ENCODE measurements around the gene PSMB9.
"Not testable (repeated sequence)": the region's sequence is repeated elsewhere in the genome, so short reads cannot be mapped to it uniquely, and the experiment has no call there.

PSMB9 gene

DNA sequence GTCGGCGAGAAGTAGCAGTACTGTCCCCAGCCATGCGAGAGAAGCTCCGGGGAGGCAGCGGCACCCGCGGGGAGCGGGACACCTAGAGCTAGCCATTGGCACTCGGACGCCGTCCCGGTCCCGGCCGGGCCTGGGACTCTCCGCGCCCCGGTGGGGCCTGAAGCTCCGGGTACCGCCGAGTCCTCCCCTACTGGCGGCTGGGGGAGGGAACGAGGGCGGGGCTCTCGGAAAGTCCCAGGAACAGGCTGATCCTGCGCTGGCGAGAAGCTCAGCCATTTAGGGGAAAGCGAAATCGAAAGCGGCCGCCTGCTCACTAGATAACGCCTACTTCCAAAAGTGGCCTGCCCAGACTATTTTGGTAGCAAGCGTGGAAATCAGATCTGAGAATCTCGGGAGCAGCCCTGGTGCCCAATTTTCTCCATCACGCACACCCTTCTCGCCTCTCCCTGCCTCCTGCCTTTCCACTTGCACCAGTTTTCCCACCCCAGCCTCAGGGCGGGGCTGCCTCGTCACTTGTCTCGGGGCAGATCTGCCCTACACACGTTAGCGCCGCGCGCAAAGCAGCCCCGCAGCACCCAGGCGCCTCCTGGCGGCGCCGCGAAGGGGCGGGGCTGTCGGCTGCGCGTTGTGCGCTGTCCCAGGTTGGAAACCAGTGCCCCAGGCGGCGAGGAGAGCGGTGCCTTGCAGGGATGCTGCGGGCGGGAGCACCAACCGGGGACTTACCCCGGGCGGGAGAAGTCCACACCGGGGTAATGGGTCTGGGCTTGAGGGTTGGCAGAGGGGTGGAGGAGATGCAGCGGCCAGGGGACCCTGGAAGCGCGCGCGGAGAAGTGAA, at the start of gene PSMB9, which contains the start of gene TAP1:
Gene PSMB9, plus strand, starts transcription at position 652 of the 835 bp plus-strand sequence. Its CDS starts 38 bp downstream, at position 690.
Gene TAP1, minus strand, starts transcription at position 164 of the 835 bp plus-strand sequence. Its CDS starts 68 bp downstream, at position 96.
- peak; percentile 89 for DNase-seq

DNA sequence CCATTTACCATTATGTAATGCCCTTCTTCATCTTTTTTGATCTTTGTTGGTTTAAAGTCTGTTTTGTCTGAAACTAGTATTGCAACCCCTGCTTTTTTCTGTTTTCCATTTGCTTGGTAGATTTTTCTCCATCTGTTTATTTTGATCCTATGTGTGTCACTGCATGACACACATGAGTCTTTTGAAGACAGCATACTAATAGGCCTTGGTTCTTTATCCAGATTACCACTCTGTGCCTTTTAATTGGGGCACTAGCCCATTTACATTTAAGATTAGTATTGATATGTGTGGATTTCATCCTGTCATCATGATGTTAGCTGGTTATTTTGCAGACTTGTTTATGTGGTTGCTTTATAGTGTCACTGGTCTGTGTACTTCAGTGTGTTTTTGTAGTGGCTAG, 48.6 kb upstream of the PSMB9 start:
- DNase-seq, result not testable (repeated sequence)

DNA sequence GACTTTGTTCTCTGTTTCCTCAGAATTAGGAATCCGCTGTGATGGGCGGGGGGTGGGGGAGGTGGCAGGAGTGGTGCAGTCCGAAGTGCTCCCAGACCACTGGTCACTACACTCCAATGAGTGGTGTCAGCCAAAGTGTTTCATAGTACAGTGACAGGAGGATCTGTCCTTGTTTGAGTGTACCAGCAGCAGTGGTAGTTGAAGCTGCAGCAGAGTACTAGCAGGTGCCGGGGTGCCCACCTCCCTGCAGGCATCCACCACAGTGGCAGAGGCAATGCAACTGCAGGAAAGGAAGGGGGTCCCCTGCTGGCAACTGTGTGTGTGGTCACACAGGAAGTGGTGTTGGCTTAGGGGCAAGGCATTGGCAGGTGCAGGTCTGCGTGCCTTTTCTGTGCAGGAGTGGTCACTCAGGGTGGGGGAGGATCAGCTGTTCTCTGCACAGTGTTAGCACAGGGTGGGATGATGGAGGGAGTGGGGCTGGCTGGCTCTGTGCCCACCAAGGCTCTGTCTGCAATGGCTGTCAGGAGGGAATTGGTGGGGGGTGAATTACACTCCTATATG, 46.9 kb upstream of the PSMB9 start:
- DNase-seq, result no peak

DNA sequence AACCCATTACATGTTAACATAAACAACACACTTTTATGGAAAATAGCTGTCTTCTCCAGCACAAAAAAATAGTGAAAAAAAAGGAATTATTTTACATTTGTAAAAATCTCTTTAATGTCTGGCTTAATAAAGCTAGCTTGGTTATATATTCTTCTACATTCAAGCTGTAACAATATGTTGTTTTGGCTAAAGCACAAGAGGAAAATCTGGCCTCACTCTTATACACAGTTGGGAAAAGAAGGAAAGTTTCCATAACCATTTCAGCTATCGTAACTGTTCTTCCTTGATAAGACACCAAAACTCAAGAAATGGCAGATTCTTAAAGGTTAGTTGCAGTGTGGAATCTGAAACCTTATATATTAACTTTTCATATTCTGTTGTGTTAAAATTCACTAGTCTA, 44.8 kb upstream of the PSMB9 start:
- DNase-seq, result no peak

DNA sequence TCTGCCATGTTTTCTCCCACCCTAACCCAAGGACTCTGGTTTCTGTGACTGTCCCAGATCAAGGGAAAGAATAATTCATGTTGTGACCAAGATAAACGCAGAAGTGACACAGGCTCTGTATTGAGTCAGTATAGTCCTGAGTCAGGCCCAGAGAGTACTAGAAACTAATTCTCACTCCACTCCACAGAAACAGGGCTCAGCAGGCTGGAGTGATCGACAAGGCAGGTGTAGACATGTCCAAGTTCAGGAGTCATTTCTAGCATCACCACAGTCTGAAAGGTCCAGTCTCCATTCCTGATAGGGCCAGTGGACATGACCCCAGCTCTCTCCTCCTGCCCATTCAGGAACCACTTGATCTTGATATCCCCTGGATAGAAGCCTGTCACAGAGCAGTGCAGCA, 39.8 kb upstream of the PSMB9 start:
- no peak for DNase-seq

DNA sequence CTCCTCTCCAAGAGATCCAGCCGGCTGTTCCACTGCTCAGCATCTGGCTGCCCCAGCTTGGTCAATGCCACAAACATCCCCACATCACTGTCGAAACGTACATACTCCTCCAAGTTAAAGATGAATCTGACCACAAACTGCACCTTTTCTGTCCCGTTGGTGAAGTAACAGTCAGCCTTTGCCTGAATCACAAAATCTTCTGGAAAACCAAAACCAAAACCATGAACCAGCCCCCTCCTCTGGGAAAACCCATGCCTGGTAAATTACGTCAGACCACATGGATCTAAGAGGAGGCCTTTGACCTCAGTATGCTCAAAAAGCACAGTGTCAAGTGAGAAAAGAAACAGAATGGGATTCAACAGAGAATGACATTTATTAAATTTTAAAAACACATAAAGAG, 38.9 kb upstream of the PSMB9 start:
- DNase-seq, result no peak

DNA sequence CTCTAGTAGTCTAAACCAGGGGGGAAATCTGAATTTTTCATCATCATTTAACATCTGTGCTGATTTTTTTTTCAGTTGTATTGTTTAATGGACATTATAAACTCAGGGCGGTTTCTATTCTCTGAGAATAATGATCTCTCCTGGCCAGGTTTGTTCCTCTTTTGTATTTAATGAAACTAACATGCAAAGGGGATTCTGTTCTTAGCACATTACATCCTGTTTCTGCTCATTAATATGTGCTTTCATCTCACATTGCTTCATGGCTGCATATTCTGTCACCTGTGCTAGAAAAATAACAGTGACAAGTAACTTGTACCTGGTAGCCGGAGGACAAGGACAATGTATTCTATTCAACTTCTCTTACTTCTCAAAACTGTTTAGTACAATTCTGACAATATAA, 38.0 kb upstream of the PSMB9 start:
- no peak for DNase-seq

DNA sequence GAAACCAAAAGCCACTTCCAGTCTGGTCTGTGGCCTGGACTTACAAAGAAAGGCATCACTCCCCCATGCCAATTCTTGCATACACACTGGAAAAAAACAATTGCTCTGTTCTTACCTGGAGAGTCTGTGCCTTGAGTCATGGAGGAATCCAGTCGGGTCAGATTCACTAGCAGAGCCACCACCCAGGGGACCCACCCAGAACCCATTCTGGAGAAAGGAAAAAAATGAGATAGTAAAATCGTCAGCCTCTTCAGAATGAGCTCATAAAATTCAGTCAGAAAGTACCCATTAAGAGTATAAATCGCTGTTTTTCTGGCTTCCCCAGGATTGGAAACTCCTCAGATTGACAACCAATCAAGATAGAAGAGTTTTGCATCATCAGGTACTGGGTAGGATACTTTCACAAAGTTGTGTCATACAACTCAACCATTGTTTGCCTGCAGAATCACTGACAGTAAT, 37.2 kb upstream of the PSMB9 start, which contains the start of gene HLA-DOB:
Gene HLA-DOB, minus strand, starts transcription at position 257 of the 459 bp plus-strand sequence. Its CDS starts 51 bp downstream, at position 206.
- DNase-seq, result no peak

DNA sequence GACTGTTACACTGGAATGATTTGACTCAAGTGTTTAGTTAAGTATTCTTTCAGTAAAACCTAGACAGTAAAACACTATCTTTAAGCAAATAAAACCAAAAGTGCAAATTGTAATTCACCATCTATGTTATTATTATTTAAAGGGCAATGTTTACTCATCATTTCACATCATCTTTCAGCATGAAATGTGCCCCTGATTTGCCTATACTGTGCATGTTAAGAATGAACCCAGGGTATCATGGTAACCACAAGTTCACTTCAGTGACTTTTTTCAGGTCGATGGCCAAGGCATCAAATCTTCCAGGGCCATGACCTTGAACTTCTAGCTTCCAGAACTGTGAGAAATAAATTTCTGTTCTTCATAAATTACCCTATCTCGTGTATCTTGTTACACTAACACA, 35.1 kb upstream of the PSMB9 start:
- DNase-seq, result no peak

DNA sequence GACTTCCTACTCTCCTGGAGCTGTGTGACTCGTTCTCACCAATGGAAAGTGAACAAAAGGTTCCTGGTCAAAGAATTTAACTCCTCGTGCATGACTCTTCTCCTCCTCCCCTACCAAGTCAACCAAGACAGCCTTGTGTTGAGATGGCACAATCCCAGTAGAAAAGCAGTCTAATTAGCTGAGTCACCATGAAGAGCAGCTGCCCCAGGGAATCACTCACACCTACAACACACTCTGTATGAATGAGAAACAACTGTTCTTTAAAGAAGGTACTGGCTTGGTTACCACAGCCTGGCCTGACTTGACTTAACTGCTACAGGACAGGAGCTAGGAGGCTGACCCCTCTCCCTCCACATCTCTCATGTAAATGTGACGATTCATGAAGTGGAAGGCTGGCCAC, 34.3 kb upstream of the PSMB9 start:
- DNase-seq, result no peak

DNA sequence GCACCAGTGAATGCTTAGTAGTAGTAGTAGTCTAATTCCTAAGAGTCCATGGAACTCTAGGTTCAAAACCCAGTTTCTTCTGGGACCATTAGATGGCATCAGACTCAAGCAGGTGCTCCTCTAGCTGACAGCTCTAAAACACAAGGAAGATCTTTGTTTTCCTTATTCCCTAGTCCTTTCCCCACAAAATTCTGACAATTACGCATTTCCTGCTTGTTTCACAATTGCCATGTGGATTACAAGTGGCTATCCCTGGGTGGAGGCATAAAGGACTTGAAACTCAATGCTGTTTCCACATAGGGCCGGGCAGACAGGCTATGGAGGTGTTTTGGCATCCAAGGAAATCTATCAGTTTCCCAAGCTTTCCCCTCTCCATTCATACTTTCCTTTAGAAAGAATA, 28.0 kb upstream of the PSMB9 start:
- DNase-seq, result no peak

DNA sequence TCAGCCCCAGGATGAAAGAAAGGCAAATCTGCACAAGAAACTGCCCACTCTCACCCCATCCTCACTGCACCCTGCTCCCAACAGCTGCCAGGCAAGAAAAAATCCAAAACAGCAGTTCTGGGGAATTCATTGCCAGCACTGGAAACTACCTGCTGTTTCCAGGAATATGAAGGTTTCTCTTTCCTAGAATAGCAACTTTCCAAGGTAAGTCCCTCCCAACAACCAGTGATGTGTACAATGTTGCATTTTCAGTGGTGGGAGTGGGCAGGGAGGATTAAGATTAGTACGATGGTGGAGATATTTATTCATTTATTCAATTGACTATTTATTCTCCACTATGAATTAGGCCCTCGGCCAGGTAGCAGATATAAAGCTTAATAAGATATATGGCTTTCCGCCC, 27.0 kb upstream of the PSMB9 start:
- DNase-seq, result no peak

DNA sequence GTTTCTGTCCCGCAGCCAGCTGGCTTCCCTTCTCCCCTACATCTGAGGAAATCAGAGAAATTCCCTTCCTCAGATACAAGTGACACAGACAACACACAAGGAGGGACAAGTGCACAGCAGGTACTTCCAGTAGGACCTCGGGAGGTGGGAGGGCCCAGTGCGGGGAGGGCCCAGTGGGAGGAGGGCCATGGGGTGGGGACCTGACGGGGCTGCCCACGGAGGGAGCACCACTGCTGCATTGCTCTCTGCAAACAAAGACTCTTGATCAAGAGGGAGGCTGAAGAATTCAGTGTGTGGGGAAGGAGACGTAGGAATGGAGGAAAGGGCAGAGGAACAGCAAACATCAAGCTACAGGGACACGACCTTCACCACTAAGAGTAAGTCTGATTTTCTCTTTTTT, 24.5 kb upstream of the PSMB9 start:
- DNase-seq, result no peak

DNA sequence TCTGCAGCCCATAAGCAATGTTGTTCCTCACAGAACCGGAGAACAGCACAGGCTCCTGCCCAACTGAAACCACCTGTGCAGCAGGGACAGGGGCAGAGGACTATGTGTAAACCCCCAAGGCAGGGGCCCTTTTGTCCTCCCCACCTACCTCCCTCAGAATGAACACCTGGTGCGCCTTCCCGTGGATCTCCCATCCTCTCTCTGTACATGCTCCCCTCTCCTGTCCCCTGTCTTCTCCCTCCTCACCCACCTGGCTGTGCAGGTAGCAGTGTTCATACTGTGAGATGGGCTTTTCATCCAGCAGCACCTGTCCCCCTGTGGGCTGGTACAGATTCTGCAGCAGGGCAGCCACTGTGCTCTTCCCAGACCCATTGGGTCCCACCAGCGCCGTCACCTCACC, 24.0 kb upstream of the PSMB9 start:
- DNase-seq, result no peak

DNA sequence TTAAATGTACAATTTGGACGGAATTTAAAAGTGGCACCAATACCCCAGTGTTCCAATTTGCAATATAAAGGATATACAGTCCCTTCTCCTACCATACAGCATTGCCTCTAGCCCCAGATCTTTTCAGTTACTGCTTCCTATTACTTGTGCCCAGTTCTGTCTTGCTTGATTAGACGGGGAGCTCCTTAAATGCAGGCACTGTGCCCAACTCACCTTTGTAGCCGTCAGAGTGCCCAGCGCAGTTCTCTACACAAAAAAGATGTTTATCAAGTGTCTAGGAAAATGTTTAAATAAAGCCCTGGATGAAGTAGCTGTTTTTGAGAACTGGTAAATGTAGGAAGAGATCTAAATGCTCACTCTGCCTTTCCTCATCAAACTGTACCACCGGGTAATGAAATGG, 23.1 kb upstream of the PSMB9 start:
- DNase-seq, result no peak

DNA sequence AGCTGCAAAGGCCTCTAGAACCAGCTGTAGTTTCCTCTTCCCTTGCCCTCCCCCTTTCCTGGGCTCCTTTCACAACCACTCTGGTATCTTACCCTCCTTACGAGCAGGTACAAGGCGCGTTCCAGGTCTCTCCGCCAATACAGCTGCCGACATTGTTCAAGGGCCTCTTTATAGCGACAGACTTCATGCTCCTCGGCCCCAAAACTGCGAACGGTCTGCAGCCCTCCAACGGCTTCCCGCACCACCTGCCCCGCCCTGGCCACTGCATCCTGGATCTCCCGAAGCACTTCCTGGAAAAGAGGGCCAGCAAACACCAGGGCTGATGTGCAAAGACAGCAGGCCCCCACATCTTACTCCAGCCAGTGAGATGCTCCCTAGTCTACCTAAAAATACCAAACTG, 21.5 kb upstream of the PSMB9 start:
- no peak for DNase-seq

DNA sequence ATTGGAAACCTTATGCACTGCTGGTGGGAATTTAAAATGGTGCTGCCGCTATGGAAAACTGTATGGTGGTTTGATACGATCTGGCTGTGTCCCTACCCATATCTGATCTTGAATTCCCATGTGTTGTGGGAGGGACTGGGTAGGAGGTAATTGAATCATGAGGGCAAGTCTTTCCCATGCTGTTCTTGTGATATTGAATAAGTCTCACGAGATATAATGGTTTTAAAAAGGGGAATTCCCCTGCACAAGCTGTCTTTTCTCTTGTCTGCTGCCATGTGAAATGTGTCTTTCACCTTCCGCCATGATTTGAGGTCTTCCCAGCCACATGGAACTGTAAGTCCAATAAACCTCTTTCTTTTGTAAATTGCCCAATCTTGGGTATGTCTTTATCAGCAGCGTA, 20.3 kb upstream of the PSMB9 start:
- no peak for DNase-seq

DNA sequence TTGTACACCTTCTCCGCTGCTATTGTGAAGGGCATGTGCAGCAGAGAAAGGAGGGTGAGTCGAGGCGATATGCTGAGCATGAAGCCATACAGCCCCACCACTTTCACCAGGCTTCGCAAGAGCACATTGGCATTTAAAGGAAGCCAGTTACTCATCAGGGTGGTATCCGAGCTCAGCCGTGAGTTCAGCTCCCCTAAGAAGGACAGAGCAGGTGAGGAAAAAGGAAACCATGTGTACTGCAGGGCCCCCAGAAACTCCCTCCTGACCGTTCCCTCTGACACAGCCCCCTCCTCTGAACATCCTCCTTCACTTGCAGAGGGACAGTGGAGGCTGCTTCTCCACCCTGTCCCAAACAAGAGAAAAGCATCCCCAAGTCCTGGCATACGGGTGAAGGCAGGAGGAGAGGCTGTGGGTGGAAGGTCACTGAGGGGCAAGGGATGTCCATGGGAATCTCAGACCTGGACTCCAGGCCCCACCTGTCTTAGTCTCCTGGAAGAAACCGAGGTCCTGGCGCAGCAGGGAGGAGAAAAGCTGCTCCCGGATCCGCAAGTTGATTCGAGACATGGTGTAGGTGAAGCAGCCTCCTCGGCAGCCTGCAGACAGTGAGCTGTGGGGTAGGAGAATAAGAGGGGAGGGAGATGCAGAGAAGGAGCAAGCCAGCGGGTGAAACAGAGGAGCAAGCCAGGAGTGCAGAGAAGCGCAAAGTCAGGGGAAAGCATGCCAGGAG, 18.7 kb upstream of the PSMB9 start:
- no peak for DNase-seq

DNA sequence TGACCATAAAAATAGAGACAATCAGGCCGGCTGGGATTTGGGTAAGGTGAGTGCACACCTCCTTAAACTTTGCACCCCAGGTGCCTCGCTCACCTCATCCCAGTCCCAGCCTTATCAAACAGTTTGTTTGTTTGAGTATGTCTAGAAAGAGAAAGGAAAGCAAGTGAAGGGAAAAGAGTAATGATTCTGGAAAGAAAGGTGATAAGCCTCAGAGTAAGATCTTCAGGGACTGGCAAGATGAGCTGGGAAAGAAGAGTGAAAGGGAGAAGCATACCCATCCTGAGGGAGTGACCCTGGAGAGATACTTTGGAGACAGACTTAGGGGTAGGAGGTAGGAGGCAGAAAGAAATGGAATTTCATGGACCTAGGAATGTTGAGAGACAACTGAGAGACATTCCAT, 17.1 kb upstream of the PSMB9 start:
- DNase-seq, result no peak

DNA sequence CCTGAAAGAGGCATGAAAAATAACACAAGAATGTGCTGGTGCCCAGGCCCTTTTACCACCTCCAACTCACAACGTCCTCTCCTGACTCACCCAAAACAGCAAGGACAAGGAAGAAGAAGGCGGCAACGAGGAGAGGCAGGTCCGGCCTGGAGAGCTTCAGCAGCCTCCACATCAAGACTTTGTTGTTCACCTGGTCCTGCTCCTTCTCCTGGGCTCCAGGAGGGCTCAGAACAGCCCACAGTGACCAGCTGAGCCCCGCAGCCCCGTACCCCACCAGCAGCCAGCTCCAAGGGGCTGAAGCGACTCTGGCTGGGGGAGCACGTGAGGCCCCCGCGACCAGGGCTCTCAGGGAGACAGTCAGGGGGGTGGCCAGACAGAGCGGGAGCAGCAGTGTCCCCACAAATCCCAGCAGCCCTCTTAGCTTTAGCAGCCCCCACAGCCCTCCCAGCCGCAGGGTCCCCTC, 16.3 kb upstream of the PSMB9 start:
- no peak for DNase-seq

DNA sequence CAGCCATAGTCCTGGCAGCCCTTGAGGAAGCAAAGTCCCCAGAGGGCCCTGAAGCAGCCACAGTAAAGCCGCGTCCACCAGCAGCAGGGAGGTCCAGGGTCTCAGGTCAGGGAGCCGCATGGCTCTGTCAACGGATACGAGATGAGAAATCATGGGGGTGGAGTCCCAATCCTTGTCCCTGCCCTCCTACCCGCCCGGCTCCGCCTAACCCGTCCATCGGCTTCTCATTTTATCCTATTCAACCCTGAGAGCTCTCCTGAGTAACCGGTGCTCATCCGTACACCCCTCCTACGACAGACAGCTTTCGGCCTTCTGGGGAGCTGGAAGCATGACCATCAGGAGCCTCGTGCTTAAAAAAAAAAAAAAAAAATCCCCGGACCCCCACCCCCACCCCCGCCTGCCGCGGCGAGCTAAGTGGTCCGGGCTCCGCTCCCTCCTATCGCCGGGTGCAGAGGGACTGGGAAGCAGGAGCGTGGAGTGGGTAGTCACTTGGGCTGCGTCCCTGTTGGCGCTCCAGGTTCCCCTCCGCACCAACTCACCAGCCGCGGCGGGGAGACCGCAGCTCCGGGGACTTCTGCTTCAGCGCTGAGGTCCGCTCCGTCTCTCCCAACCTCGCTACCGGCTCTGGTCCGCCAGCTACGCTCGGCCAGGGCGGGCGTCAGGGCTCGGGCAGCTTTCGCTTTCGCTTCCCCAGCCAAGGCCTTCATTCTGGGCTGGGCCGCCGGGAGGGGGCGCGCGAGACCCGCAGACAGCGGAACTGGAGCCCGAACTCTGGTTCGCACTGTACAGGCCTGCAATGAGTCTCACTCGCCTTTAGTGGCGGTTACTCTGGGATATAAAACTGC, 15.7 kb upstream of the PSMB9 start, which contains the start of gene TAP2:
Gene TAP2, minus strand, starts transcription at position 626 of the 845 bp plus-strand sequence. Its CDS starts 506 bp downstream, at position 120.
- DNase-seq, result peak; percentile 91

DNA sequence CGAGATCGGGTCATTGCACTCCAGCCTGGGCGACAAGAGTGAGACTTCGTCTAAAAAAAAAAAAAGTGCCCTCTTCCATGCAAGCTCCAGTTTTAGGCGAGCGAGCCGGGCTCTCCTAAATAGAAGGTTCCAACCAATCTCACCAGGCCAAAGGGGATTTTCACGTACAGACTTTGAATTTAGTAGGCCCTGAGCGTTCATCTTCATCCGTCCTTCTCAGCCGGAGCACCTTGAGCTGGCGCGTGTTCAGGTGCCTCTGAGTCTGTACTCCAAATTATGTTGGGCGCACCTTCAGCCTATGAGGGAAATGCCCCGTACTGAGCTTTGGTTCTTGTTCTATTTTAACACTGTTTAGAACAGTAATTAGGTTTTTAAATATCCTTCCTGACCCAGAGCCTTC, 14.6 kb upstream of the PSMB9 start:
- DNase-seq, result no peak

All from GOT3 (cell line).